Rectal smooth muscle tissue (tissue), 1 donor: ENCODE data around the gene STEAP4.

Experiments used
- H3K27ac ChIP-seq: one replicate; pipeline ENCODE4 v1.7.0; 2013; ENCODE audit warnings: low read depth, low read length, inconsistent platforms
- H3K27me3 ChIP-seq: one replicate; pipeline ENCODE4 v1.7.0; 2013; ENCODE audit warnings: low read length; ENCODE audit not compliant: control insufficient read depth, insufficient read depth
- H3K36me3 ChIP-seq: one replicate; pipeline ENCODE4 v1.7.0; 2013; ENCODE audit warnings: low read length; ENCODE audit not compliant: control insufficient read depth, insufficient read depth
- H3K4me1 ChIP-seq: one replicate; pipeline ENCODE4 v1.7.0; 2013; ENCODE audit warnings: low read length; ENCODE audit not compliant: control insufficient read depth, insufficient read depth
- H3K4me3 ChIP-seq: one replicate; pipeline ENCODE4 v1.7.0; 2013; ENCODE audit warnings: low read length
- H3K9ac ChIP-seq: one replicate; pipeline ENCODE4 v1.7.0; 2013; ENCODE audit warnings: low read length

Gene STEAP4

DNA sequence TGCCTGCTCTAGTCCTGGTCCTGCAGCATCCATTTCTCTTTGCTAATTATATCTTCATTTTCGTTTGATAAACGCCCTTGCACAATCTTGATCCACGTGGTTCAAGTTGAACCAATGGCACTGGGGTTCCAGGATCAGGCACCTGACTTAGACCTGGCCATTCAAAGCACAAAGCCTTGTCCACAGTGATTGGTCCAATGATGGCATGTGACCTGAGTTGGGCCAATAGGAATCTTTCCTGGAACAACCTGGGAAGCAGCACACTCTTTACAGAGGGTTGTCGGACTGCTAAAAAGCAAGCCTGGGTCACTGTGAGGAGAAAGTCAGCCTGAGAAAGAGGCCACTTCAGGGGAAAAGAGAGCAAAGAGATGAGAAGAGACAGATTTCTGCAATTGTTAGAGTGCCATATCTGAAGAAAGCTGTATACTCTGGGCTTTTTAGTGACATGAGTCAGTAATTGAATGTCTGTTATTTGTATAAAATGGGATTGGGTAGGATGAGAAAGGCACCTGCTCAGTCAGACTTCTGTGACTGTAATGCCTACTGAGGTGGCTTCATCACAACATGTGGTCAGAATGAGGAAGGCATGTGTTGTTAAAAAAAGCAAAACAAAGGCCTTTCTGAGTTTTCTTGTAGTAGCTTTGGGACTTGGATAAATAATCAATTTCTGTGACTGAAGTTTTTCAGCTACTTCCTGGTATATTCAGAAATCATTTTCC lies 4.4 kb upstream of the STEAP4 start:
- Histone ChIP-seq H3K4me1 (no peaks in the 10 kb centered on the region), H3K36me3 (no peaks in the 10 kb centered on the region), H3K4me3 (no peak overlapping the region), H3K9ac (no peak overlapping the region), H3K27me3 (no peaks in the 10 kb centered on the region), H3K27ac (no peak overlapping the region)

DNA sequence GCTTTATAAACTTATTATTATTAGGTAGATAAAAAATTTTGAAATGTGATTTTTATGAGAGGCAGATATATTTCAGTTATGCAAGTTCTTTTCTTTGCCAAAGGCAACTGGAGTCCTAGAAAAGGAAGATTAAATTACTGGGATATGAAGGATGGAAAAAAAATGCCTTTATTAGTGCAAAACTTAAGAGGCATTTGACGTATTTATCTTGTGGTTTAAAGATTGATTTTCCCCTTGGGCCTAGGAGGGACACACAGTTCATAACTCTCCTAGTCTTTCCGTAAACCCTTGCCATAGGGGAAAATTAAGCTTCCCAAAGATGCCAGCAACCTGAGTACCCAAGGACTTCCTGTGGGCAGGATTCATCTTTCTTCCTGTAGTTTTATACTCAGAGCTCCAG lies 3.1 kb upstream of the STEAP4 start:
- Histone ChIP-seq H3K9ac (no peak overlapping the region), H3K27ac (no peak overlapping the region), H3K36me3 (no peaks in the 10 kb centered on the region), H3K27me3 (no peaks in the 10 kb centered on the region), H3K4me3 (no peak overlapping the region), H3K4me1 (no peaks in the 10 kb centered on the region)

DNA sequence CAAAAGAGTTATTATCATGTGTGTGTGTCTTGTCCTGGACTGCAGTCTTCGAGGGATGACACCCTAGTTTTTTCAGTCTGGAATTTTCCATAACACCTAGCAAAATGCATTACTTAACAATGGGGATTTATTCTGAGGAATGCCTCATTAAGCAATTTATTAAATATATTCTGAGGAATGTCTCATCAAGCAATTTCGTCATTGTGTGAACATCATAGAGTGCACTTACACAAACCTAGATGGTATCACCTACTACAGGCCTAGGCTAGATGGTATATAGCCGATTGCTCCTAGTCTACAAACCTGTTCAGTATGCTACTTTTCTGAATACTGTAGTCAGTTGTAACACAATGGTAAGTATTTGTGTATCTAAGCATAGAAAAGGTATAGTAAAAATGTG lies 1.1 kb upstream of the STEAP4 start:
- Histone ChIP-seq H3K4me1 (no peaks in the 10 kb centered on the region), H3K27me3 (no peaks in the 10 kb centered on the region), H3K4me3 (no peak overlapping the region), H3K36me3 (no peaks in the 10 kb centered on the region), H3K27ac (no peak overlapping the region), H3K9ac (no peak overlapping the region)

GRCh38 chr7:88307412-88307811 lies 718 bp upstream of the STEAP4 start:
- H3K4me3 ChIP-seq: no peak overlapping the region

GRCh38 chr7:88305044-88305443 lies 1.6 kb downstream of the STEAP4 start:
- Histone ChIP-seq H3K27ac (no peak overlapping the region), H3K27me3 (no peaks in the 10 kb centered on the region), H3K9ac (no peak overlapping the region), H3K36me3 (no peaks in the 10 kb centered on the region), H3K4me1 (no peaks in the 10 kb centered on the region), H3K4me3 (no peak overlapping the region)

More at GRCh38 chr7:88307412-88307811, 718 bp upstream of the STEAP4 start:
- H3K27me3 ChIP-seq: no peaks in the 10 kb centered on the region
- H3K36me3 ChIP-seq: no peaks in the 10 kb centered on the region
- no peaks in the 10 kb centered on the region for H3K4me1 ChIP-seq
- H3K27ac ChIP-seq: no peak overlapping the region
- H3K9ac ChIP-seq: no peak overlapping the region

DNA sequence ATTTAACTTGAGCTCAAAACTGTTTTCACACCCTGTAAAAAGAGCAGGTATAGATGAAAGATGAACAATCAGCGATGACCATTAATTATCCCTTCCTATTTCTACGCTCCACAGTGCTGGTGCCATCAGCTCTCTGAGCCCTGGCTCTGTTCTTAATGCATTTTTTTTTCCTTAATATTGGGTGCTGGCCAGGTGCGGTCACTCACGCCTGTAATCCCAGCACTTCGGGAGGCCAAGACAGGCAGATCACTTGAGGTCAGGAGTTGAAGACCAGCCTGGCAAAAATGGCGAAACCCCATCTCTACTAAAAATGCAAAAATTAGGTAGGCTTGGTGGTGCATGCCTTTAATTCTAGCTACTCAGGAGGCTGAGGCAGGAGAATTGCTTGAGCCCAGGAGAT lies 4.2 kb downstream of the STEAP4 start:
- Histone ChIP-seq H3K27me3 (no peaks in the 10 kb centered on the region), H3K4me3 (no peak overlapping the region), H3K36me3 (no peaks in the 10 kb centered on the region), H3K4me1 (no peaks in the 10 kb centered on the region), H3K9ac (no peak overlapping the region), H3K27ac (no peak overlapping the region)

DNA sequence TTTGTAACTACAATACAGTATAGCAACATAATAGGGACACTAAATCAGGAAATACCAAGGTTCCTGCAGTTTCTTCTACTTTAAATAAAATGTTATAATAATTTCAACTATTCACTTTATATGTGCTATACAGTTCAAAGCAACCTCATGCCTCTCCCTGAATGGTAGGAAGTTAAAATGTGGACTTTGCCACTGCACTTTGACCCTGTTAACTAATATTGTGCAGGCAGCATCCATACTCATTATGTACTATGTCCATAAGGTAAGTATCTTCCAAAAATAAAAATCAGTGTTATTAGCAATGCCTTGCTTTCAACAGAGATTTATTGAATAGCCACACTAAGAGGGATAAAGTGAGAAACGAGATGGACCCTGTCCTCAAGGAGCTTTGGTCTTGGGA lies 4.8 kb downstream of the STEAP4 start:
- Histone ChIP-seq H3K4me3 (no peak overlapping the region), H3K4me1 (no peaks in the 10 kb centered on the region), H3K36me3 (no peaks in the 10 kb centered on the region), H3K9ac (no peak overlapping the region), H3K27me3 (no peaks in the 10 kb centered on the region), H3K27ac (no peak overlapping the region)

GRCh38 chr7:88300401-88300945 lies 6.2 kb downstream of the STEAP4 start:
- Histone ChIP-seq H3K36me3 (no peaks in the 10 kb centered on the region), H3K9ac (no peak overlapping the region), H3K27ac (no peak overlapping the region), H3K27me3 (no peaks in the 10 kb centered on the region), H3K4me3 (no peak overlapping the region), H3K4me1 (no peaks in the 10 kb centered on the region)

DNA sequence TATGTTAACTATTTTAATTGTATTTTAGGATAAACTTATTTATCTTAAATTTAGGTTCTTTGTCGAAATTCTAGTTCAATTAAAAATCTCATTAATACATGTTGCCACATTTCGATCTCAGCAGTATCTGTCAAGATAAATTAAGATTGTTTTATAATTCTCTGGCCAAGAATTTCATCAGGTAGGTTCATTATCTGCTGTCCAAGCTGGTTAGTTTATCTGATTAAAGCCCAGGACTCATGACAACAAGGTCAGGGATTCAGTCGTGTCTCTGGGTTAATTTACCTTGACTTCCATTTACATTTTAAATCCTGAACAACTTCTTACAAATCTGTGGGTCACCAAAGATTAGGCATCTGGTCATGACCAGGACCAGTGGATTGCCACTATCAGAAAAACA lies 7.6 kb downstream of the STEAP4 start:
- H3K4me1 ChIP-seq: no peaks in the 10 kb centered on the region
- no peaks in the 10 kb centered on the region for H3K36me3 ChIP-seq
- H3K4me3 ChIP-seq: no peak overlapping the region
- H3K27ac ChIP-seq: no peak overlapping the region
- H3K9ac ChIP-seq: no peak overlapping the region
- no peaks in the 10 kb centered on the region for H3K27me3 ChIP-seq

DNA sequence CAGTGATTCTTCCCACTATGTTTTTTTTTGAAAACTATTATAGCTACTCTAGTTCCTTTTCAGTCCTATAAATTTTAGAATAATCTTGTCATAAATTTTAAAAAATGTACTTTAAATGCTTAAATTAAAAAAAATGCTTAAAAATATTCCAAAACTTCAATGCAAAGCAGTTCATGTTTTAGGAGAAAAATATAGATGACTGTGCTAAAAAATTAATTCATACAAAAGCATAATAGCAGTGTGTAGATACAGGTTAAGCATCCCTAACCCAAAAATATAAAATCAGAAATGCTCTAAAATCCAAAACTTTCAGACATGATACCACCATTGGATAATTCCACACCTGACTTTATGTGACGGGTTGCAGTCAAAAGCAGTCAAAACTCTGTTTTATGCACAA lies 12.8 kb downstream of the STEAP4 start:
- no peaks in the 10 kb centered on the region for H3K4me1 ChIP-seq
- H3K4me3 ChIP-seq: no peak overlapping the region
- H3K9ac ChIP-seq: no peak overlapping the region
- H3K27me3 ChIP-seq: no peaks in the 10 kb centered on the region
- H3K36me3 ChIP-seq: no peaks in the 10 kb centered on the region
- no peak overlapping the region for H3K27ac ChIP-seq

GRCh38 chr7:88291398-88292173 lies 15.1 kb downstream of the STEAP4 start:
- H3K27ac ChIP-seq: no peak overlapping the region
- H3K36me3 ChIP-seq: no peaks in the 10 kb centered on the region
- H3K27me3 ChIP-seq: no peaks in the 10 kb centered on the region
- H3K4me1 ChIP-seq: no peaks in the 10 kb centered on the region
- H3K9ac ChIP-seq: no peak overlapping the region
- H3K4me3 ChIP-seq: no peak overlapping the region

DNA sequence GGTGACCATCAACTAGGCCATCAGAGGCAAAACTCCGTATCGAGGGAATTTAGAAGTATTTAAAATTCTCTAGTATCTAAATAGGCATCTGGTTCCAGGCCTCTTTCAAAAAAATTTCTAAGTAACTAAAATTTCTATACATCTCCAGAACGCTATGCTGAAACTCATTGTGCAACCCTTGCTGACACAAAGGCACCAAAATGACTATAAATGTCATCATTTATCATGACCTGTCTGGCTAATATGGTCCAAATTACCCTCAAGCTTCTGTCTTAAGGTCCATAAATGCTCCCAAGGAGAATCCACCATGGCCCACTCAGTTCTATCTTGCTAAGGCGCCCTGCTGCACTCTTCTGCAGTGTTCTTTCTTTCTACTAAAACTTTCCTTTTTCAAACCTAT lies 16.2 kb downstream of the STEAP4 start:
- no peak overlapping the region for H3K4me3 ChIP-seq
- H3K9ac ChIP-seq: no peak overlapping the region
- H3K27me3 ChIP-seq: no peaks in the 10 kb centered on the region
- no peak overlapping the region for H3K27ac ChIP-seq
- no peaks in the 10 kb centered on the region for H3K36me3 ChIP-seq
- no peaks in the 10 kb centered on the region for H3K4me1 ChIP-seq
